GM10266 (cell line): ENCODE results near the gene SLC5A3.

ENCODE experiments used
- DNase-seq: peaks from one replicate; pipeline ENCODE4 v3.0.0; 2012; ENCODE audit errors: extremely low spot score
- CTCF ChIP-seq: IDR thresholded peaks from 2 replicates; pipeline ENCODE4 v1.5.1; 2012; ENCODE audit warnings: mild to moderate bottlenecking, low read depth; ENCODE audit not compliant: control insufficient read depth, insufficient read depth; ENCODE audit errors: missing control alignments

The SLC5A3 gene

GRCh38 chr21:34112316-34113033 is 39.1 kb downstream of the SLC5A3 start:
- no peak for DNase-seq
- TF ChIP-seq CTCF: no peak

- TF ChIP-seq CTCF: no peak
- no peak for DNase-seq
These were observed 40.5 kb downstream of the SLC5A3 start for GRCh38 chr21:34113842-34114241.

- no peak for TF ChIP-seq CTCF
- no peak for DNase-seq
These were observed 41.8 kb downstream of the SLC5A3 start for GRCh38 chr21:34115160-34115559.

DNA sequence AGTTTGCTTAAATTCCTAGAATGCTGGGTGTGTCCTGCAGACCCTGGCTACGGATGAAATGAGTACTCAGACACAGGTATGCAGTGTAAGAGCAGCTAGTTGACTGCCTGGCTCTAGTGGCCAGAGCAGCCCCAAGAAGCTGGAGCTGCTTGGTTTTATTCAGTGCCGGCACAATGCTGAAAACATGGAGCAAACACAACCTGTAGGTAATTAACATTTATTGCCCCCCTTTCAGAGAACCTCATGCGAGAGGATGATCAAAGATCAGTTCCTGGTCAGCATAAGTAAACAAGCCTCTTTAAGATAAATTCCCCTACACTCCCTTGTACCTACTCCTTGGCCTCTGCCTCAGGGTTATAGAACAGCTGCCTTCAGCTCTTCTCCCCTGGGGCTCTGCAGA is 43.2 kb downstream of the SLC5A3 start:
- DNase-seq: no peak
- TF ChIP-seq CTCF: no peak

DNA sequence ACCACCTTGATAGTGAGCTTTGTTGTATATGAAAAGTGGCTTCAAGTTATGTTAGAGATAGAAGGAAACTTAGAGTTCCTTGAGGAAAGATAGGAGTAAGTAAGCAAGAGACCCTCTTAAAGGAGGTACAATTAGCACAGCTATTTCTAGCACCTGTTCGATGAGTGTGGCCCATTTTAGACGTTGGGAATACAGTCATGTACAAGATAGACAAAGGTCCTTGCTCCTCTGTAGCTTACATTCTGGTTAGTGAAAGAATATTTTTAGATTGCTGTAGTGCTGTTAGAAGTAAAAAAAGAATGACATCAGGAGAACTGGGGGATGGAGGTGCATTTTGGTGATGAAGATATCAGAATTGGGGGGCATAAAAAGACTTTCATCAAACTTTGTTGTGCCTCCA is 47.5 kb downstream of the SLC5A3 start:
- no peak for TF ChIP-seq CTCF
- no peak for DNase-seq

DNA sequence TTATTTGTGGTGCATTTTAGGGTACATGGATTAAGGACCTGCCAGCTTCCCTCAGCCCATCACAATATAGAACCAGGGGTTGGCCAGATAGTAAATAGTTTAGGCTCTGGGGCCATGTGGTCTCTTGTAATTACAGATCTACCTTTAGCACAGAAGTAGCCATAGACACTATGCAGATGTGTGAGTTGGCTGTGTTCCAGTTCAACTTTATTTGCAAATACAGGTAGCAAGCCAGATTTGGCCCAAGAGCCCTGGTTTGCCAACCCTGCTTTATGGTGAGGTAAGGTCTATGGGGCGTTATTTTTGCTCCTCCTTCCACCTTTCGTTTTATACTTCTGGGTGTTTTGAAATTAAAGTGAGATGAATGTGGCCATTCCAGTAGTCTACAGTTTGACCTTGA is 48.7 kb downstream of the SLC5A3 start:
- TF ChIP-seq CTCF: no peak
- no peak for DNase-seq
